Measurements from ENCODE around the gene CD68.

The CD68 gene, protein sequence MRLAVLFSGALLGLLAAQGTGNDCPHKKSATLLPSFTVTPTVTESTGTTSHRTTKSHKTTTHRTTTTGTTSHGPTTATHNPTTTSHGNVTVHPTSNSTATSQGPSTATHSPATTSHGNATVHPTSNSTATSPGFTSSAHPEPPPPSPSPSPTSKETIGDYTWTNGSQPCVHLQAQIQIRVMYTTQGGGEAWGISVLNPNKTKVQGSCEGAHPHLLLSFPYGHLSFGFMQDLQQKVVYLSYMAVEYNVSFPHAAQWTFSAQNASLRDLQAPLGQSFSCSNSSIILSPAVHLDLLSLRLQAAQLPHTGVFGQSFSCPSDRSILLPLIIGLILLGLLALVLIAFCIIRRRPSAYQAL

DNA sequence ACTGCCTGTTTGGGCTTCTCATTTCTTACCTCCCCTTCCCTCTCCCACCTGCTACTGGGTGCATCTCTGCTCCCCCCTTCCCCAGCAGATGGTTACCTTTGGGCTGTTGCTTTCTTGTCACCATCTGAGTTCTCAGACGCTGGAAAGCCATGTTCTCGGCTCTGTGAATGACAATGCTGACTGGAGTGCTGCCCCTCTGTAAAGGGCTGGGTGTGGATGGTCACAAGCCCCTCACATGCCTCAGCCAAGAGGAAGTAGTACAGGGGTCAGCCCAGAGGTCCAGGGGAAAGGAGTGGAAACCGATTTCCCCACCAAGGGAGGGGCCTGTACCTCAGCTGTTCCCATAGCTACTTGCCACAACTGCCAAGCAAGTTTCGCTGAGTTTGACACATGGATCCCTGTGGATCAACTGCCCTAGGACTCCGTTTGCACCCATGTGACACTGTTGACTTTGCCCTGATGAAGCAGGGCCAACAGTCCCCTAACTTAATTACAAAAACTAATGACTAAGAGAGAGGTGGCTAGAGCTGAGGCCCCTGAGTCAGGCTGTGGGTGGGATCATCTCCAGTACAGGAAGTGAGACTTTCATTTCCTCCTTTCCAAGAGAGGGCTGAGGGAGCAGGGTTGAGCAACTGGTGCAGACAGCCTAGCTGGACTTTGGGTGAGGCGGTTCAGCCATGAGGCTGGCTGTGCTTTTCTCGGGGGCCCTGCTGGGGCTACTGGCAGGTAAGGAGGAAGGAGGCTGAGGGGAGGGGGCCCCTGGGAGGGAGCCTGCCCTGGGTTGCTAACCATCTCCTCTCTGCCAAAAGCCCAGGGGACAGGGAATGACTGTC, at the start of gene CD68:
TSS of gene CD68 (plus strand) at position 638 of the 833 bp plus-strand sequence. CDS start at position 678, 40 bp downstream.
- DNase-seq (ENCODE audit: low spot score): peak; percentile 88

DNA sequence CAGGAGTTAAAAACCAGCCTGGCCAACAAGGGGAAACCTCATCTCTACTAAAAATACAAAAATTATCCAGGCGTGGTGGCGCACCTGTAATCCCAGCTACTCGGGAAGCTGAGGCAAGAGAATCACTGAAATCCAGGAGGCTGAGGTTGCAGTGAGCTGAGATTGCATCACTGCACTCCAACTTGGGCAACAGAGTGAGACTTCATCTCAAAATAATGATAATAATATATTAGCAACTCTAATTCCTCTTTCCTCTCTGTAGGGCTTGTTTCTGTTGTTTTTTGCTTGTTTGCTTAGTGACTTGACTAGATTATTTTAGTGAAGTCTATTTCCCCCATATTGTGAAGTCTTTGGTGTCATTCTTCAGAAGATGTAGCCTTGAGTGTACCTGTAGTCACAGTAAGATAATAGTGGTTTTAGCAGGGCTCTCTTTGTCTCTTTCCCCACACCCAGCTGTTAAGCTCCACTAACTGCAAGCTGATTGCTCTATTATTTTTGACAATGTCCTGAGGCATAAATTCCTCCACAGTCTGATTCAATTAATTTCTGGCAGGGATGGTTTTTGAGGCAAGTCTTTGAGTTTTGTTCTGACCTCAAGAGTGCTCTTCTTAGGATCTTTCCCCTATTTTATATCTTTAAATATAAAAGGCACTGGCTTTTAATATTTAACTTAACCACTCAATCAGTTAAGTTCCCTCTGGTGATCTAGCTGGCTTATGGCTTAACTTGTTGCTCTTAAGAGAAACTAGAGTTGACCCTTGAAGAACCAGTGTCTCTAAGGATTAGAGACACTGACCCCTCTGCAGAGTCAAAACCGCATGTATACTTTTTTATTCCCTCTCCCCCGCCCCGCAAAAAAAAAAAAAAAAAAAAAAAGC, 49.2 kb upstream of the CD68 start:
- DNase-seq (ENCODE audit: low spot score): no peak

DNA sequence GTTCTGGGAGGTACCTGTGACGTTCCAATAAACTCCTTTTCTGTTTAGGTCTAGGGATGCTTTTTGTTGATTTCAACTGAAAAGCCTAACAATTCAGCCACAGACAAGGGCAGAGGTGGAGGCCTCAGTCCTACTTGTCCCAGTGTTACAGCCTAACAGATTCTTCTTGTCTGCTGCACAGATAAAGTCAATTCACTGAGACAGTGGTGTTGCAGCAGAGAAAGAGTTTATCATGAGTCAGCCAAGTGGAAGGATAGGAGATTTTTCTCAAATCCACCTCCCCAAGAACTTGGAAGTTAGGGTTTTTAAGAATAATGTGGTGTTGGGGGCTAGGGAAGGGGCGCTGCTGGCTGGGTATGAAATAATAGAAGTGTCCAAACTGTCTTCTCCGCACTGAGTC, 41.4 kb upstream of the CD68 start:
- DNase-seq (ENCODE audit: low spot score): no peak

DNA sequence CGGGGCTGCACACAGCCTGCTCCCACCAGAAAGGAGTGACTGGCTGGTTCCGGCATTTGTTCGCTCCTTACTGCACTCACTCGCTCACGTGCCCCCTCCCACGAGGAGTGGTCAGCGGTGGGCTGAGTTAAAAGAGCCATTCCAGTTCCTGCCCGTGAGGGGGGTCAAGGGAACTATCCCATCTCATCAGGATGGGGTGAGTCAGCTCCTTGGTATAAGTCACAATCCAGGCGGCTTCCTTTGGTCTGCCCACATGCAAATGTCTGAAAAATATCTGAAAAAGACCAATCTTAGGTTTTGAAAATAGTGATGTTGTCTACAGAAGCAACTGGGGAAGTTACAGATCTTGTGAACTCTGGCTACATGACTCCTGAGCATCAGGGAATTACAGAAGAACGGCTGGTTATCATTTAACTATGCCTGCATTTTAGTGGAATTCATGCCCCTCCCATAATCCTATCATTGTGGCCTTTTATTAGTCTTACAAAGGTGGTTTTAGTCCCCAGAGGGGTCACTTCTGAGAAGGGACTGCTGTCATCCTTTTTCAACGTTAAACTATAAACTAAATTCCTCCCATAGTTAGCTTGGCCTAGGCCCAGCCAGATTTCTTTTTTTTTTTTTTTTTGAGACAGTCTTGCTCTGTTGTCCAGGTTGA, 40.4 kb upstream of the CD68 start:
- no peak for DNase-seq (ENCODE audit: low spot score)

DNA sequence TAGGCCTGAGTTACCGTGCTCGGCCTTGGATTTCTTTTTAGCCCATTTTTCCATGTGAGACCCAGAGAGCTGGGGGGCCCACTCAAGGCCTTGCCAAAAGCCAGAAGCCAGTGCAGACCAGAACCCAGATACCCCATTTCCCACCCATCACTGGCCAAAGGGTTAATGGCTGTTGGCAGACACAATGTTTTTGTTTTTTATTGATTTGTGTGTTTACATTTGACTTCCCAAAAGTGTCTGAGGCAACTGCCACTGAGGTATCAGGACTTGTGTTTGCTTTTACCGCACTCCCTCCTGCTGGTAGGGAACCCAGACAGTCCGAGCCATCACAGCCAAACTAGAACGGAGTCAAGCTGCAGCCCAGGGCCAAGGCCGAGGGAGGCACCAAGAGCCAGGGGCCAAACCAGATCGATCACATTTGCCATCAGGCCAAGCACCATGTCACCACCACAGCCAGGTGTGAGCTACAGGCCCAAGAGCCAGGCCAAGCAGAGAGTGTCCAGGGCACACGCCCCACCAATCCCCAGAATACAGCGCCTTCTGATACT, 38.3 kb upstream of the CD68 start:
- no peak for DNase-seq (ENCODE audit: low spot score)

DNA sequence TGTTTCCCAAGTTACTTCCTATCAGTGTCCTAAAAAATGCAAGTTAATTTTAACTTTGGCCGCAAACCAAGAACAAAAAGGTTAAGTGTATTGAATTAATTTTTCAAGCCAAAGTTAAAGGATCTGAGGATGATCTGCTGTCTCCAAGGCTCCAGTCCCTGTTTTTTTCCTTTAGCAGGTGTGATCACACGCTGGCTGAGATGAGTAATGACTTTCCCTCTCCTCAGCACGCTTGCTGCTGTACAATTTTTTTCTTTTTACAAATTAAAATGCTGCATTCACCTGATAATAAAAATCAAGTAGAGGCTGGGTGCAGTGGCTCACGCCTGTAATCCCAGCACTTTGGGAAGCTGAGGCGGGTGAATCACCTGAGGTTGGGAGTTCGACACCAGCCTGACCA, 34.5 kb upstream of the CD68 start:
- no peak for DNase-seq (ENCODE audit: low spot score)

DNA sequence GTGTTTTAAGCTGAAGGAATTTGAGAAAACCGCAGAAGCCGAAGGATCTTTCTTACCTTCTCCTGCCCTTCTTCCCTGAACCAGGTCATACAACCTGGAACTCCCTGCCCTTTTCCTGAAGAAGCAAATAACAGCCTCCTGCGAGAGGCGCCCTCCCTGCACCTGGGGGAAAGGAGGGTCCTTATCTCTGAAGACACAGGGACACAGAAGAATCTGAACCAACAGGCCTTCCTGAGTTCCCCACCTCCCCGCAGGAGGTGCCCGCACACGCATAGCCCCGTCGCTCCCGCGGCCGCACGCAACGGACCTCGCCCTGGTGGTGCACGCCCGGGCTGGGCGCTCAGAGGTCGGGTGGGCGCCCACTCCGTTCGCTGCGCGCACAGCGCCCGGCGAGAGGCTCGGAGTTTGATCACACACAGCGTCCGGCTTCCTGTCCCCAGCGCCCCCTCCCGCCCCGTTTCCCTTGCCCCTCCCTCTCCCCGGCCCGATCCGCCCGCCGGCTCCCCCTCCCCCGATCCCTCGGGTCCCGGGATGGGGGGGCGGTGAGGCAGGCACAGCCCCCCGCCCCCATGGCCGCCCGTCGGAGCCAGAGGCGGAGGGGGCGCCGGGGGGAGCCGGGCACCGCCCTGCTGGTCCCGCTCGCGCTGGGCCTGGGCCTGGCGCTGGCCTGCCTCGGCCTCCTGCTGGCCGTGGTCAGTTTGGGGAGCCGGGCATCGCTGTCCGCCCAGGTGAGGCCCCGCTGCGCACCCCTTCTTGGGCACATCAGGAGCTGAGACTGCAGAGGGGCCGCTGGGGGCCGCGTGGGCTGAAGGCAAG, 30.6 kb upstream of the CD68 start, which contains the start of gene TNFSF12:
TSS of gene TNFSF12 (plus strand) at position 474 of the 816 bp plus-strand sequence. CDS start at position 570, 96 bp downstream.
- peak; percentile 78 for DNase-seq (ENCODE audit: low spot score)

DNA sequence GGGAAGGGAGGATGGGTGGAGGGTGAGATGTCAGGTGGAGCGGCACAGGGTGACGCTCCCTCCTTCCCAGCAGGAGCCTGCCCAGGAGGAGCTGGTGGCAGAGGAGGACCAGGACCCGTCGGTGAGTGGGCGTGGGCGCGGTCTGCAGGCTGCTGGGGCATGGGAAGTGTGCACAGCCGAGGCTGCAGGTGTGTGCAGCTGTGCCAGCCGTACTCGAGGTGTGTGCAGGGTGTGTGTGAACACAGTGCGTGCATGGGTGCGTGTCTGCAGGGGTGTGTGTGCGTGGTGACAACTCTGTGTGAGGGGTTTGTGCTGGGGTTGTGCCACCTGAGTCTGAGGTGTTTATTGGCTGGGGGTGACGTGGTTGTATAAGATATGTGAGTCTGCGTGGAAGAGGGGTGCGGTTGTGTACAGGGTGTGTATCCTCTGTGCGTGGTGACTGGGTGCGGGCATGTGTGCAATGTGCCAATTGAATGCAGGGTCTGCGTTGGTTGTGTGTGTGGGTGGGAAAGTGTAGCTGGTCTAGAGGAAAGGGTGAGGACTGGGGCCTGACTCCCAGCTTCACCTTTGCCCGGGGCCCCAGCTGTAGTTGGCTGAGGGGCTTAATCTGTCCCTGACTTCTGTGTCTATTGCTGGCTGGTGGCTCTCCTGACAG, 29.9 kb upstream of the CD68 start:
- no peak for DNase-seq (ENCODE audit: low spot score)

DNA sequence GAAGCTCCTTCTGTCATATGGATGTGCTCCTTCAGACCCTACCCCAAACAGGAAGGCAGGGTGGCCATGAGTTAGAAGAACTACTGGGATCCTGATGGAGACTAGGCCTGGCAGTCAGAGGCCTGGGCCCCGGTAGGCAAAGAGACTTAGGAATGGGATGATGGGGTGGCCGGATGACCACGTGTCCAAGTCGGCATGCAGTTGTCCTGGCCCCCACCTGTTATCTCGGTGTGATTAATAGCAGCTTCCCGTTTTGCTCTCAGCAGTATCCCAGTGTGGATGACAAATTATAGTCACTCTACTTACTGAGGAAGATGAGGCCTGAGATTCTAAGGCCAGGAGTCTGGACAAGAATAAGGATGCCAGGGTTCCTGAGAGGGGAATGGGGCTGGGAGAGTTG, 29.1 kb upstream of the CD68 start:
- no peak for DNase-seq (ENCODE audit: low spot score)

DNA sequence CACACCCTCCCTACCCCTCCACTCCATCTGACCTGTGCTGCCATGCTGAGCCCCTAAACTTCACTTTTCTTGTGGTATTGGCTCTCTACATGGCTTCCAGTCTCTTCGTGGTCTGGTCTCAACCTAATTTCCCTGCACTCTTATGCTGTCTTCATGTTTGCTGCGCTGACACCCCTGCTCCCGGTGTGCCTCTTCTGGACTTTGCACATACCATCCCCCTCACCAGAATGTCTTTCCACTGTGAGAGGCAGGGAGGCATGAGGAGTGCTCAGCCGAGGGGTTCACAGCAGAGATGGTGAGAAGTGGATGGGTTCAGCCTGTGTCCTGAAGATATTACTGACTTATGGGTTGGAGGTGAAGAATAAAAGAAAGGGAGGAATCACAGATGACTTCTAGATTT, 28.0 kb upstream of the CD68 start:
- DNase-seq (ENCODE audit: low spot score): no peak

DNA sequence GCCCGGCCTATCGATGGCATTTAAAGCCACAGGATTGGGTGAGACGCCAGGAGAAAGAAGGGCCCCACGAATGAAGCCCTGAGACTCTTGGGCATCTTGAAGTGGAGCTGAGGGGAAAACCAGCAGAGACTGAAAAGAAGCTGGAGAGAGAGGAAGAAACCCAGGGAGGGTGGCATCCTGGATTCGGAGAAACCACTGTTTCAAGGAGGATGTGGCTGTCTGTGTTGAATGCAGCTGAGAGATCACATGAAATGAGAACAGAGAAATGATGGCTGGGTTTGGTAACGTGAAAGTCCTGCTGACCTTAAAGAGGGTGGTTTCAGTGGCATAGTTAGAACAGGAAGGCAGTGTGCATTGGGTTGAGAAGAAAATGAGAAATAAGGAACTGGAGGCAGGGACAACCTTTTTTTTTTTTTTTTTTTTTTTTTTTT, 26.8 kb upstream of the CD68 start:
- no peak for DNase-seq (ENCODE audit: low spot score)

DNA sequence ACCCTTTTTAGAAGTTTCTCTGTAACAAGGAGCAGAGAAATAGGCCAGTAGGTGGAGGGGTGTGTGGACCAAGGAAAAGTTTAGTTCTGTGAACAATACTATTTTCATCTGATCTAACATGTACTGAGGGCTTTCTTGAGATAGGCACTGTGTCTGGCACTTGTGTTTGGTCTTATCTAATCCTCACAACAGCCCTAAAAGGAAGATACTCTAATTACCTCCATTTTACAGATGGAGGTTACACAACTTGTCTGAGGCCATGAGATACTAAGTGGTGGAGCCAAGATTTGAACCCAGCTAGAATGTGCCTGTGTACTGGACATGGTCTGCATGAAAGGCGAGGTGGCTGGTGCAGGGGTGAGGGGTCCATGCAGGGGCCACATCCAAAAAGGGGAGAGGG, 26.1 kb upstream of the CD68 start:
- DNase-seq (ENCODE audit: low spot score): no peak

DNA sequence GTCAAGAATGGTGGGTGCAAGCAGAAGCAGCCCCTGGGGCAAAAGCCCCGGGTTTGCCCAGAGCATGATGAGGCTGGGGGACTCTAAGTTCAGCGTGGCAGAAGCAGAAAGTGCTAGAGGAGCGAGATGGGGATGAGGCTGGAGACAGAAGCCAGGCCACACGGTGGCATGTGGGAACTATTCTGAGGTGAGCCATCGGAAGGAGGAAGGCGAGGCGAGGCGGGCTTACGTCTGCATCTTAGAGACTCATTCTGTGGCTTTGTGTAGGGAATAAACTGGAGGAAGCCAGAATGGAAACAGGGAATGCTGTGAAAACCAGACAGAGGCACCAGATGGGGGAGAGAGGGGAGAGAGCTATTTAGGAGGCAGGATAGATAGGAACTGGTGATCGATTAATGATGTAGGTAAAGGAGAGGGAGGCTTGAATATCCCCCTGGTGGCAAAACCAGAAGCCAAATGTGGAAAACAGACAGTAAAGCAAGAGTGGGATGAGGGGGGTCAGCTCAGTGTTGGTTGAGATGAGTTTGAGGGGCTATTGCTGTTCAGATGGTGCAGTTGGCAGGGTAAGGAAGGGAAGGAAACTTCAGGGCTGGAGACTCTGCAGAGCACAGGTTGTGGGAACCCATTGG, 24.0 kb upstream of the CD68 start:
- no peak for DNase-seq (ENCODE audit: low spot score)

DNA sequence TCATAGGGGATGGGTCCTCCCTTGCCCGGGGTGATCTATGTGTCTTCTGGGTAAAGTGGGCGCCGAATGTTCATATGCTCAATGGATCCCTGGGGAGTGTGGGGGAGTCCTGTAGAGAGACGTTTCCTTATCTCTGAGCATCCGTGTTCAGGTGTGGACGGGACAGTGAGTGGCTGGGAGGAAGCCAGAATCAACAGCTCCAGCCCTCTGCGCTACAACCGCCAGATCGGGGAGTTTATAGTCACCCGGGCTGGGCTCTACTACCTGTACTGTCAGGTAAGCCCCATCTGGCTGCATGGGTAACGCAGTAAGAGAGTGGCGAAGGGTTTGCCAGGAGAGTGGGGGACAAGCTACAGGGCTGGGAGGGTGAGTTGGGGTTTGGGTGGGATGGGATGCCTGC, 22.8 kb upstream of the CD68 start:
- DNase-seq (ENCODE audit: low spot score): no peak

DNA sequence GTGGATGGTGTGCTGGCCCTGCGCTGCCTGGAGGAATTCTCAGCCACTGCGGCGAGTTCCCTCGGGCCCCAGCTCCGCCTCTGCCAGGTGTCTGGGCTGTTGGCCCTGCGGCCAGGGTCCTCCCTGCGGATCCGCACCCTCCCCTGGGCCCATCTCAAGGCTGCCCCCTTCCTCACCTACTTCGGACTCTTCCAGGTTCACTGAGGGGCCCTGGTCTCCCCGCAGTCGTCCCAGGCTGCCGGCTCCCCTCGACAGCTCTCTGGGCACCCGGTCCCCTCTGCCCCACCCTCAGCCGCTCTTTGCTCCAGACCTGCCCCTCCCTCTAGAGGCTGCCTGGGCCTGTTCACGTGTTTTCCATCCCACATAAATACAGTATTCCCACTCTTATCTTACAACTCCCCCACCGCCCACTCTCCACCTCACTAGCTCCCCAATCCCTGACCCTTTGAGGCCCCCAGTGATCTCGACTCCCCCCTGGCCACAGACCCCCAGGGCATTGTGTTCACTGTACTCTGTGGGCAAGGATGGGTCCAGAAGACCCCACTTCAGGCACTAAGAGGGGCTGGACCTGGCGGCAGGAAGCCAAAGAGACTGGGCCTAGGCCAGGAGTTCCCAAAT, 22.2 kb upstream of the CD68 start:
- DNase-seq (ENCODE audit: low spot score): no peak

DNA sequence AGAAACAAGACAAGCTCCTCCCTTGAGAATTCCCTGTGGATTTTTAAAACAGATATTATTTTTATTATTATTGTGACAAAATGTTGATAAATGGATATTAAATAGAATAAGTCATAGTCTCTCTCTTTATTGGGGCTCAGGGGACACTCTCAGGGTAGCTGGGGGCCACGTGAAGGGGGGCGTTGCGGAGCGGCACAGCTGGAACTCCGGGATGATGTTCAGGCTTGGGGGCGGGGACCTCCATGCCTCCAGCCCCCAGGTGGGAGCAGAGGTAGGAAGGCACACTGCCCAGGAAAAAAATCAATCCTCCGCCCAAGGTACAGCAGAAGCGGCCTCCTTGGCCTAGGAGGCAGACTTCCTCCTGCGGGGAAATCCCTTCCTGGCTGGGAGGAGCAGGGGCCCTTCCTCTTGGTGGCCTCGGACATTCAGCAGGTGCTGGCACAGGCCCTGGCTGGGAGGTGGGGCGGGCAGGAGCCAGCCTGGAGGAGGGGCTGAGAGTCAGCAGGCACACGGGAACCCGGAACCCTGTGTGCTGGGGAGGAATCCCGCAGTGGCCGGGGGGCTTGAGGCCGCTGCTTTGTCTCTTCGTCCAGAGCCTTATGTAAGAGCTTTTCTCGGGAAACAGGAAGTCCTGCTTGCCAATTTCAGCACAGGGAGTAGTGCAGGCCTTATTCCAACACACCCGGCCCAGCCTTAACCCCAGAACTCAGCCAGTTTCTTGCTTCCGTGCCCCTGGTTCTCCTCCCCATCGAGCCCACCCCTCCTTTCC, 21.5 kb upstream of the CD68 start:
- DNase-seq (ENCODE audit: low spot score): peak; percentile 55

DNA sequence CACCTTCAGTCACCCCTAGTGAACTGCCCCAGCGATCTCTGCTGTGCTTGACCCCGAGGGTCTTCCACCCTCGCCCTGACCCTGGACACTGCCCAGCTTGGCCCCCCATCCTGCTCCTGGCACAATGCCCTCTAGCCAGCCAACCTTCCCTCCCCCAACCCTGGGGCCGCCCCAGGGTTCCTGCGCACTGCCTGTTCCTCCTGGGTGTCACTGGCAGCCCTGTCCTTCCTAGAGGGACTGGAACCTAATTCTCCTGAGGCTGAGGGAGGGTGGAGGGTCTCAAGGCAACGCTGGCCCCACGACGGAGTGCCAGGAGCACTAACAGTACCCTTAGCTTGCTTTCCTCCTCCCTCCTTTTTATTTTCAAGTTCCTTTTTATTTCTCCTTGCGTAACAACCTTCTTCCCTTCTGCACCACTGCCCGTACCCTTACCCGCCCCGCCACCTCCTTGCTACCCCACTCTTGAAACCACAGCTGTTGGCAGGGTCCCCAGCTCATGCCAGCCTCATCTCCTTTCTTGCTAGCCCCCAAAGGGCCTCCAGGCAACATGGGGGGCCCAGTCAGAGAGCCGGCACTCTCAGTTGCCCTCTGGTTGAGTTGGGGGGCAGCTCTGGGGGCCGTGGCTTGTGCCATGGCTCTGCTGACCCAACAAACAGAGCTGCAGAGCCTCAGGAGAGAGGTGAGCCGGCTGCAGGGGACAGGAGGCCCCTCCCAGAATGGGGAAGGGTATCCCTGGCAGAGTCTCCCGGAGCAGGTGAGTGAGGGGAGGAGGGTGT, 20.7 kb upstream of the CD68 start, which contains the start of gene TNFSF13:
TSS of gene TNFSF13 (plus strand) at position 207 of the 776 bp plus-strand sequence. CDS start at position 497, 290 bp downstream.
- no peak for DNase-seq (ENCODE audit: low spot score)
